Measurements from ENCODE around the gene TTC3.
"Not testable (repeated sequence)": the region's sequence is repeated elsewhere in the genome, so short reads cannot be mapped to it uniquely, and the experiment has no call there.

Gene TTC3

GRCh38 chr21:37106998-37107397, 33.9 kb downstream of the TTC3 start:
- TF ChIP-seq, protein P1, sequence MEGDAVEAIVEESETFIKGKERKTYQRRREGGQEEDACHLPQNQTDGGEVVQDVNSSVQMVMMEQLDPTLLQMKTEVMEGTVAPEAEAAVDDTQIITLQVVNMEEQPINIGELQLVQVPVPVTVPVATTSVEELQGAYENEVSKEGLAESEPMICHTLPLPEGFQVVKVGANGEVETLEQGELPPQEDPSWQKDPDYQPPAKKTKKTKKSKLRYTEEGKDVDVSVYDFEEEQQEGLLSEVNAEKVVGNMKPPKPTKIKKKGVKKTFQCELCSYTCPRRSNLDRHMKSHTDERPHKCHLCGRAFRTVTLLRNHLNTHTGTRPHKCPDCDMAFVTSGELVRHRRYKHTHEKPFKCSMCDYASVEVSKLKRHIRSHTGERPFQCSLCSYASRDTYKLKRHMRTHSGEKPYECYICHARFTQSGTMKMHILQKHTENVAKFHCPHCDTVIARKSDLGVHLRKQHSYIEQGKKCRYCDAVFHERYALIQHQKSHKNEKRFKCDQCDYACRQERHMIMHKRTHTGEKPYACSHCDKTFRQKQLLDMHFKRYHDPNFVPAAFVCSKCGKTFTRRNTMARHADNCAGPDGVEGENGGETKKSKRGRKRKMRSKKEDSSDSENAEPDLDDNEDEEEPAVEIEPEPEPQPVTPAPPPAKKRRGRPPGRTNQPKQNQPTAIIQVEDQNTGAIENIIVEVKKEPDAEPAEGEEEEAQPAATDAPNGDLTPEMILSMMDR (IDR thresholded peaks at IDR 0.05; ENCODE audit: insufficient read depth, low read depth, low read length, missing control alignments) = no peak
- DNase-seq (ENCODE audit: low read depth) = no peak
- H3K4me3 ChIP-seq (ENCODE audit: low read length) = no peak overlapping the region

DNA sequence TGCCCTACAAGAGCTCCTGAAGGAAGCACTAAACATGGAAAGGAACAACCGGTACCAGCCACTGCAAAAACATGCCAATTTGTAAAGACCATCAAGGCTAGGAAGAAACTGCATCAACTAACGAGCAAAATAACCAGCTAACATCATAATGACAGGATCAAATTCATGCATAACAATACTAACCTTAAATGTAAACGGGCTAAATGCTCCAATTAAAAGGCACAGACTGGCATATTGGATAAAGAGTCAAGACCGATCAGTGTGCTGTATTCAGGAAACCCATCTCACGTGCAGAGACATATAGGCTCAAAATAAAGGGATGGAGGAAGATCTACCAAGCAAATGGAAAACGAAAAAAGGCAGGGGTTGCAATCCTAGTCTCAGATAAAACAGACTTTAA, 38.0 kb downstream of the TTC3 start:
- not testable (repeated sequence) for H3K4me3 ChIP-seq (ENCODE audit: low read length); DNase-seq (ENCODE audit: low read depth)

DNA sequence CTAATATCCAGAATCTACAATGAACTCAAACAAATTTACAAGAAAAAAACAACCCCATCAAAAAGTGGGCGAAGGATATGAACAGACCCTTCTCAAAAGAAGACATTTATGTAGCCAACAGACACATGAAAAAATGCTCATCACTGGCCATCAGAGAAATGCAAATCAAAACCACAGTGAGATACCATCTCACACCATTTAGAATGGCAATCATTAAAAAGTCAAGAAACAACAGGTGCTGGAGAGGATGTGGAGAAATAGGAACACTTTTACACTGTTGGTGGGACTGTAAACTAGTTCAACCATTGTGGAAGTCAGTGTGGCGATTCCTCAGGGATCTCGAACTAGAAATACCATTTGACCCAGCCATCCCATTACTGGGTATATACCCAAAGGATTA, 41.2 kb downstream of the TTC3 start:
- H3K4me3 ChIP-seq (ENCODE audit: low read length); DNase-seq (ENCODE audit: low read depth): not testable (repeated sequence)

DNA sequence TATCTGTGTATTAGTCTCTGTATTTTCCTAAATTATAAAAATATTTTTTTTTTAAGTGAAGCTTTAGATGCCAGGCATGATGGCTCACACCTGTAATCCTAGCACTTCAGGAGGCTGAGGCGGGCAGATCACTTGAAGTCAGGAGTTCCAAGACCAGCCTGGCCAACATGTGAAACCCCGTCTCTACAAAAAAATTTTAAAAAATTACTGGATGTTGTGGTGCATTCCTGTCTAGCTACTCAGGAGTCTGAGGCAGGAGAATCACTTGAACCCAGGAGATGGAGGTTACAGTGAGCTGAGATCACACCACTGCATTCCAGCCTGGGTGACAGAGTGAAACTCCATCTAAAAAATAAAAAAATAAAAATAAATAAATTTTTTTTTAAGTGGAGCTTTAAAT, 43.4 kb downstream of the TTC3 start:
- DNase-seq (ENCODE audit: low read depth); H3K4me3 ChIP-seq (ENCODE audit: low read length): not testable (repeated sequence)

GRCh38 chr21:37117204-37117603, 44.1 kb downstream of the TTC3 start:
- peak; percentile 9 for DNase-seq (ENCODE audit: low read depth)

DNA sequence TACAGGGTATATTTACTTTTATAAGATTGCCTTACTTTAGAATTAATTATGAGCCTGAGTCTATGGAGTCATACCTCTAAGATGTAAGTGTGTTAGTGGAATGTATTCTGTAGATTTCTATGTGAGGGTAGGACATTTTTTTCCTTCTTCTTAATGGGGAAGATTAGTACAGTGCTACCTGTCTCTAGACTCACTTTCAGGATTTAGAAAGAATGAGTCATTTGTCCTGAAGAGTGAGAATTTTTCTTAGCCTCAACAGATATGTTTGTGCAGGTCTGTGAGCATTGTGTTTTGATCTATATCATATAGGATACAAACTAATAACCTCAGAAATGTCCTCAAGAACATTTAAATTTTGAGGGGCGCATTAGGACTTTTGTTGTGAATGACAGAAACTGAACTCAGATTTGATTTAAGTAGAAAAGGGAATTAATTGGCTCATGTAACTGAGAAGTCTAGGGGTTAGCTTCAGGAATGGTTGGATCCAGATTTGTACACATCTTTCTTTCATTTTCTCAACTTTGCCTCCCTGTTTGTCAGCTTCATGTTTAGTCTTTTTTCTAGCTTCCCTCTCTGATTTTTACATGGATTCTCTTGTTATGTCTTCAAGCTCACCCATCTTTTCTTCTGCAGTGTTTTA, 45.3 kb downstream of the TTC3 start:
- TF ChIP-seq, protein P1 (IDR thresholded peaks at IDR 0.05; ENCODE audit: insufficient read depth, low read depth, low read length, missing control alignments) = no peak
- DNase-seq (ENCODE audit: low read depth) = peak; percentile 61
- no peak overlapping the region for H3K4me3 ChIP-seq (ENCODE audit: low read length)

More at GRCh38 chr21:37117204-37117603, 44.1 kb downstream of the TTC3 start:
- TF ChIP-seq, protein P1 (IDR thresholded peaks at IDR 0.05; ENCODE audit: insufficient read depth, low read depth, low read length, missing control alignments) = no peak
- no peak overlapping the region for H3K4me3 ChIP-seq (ENCODE audit: low read length)

GRCh38 chr21:37119421-37120218, 46.6 kb downstream of the TTC3 start:
- H3K4me3 ChIP-seq (ENCODE audit: low read length) = no peak overlapping the region
- no peak for DNase-seq (ENCODE audit: low read depth)
- TF ChIP-seq, protein P1 (IDR thresholded peaks at IDR 0.05; ENCODE audit: insufficient read depth, low read depth, low read length, missing control alignments) = no peak

GRCh38 chr21:37128076-37128475, 55.0 kb downstream of the TTC3 start:
- TF ChIP-seq, protein P1 (IDR thresholded peaks at IDR 0.05; ENCODE audit: insufficient read depth, low read depth, low read length, missing control alignments) = no peak
- peak; percentile 66 for DNase-seq (ENCODE audit: low read depth)
- no peak overlapping the region for H3K4me3 ChIP-seq (ENCODE audit: low read length)

Data from epithelial cell of esophagus (primary cell).